GM23338 (cell line): Measurements from ENCODE around the gene TNS3.

Experiments used
- EZH2 ChIP-seq: fragments of 200-600 bp; sonication (generic); IDR thresholded peaks from one replicate; pipeline ENCODE4 v1.8.0; 2017; ENCODE audit warnings: antibody characterized with exemption, mild to moderate bottlenecking, low read depth; ENCODE audit not compliant: unreplicated experiment
- EZH2phosphoT487 ChIP-seq: fragments of 200-600 bp; sonication (generic); IDR thresholded peaks from one replicate; pipeline ENCODE4 v1.8.1; 2018; ENCODE audit warnings: antibody characterized with exemption; ENCODE audit not compliant: unreplicated experiment
- NANOG ChIP-seq: IDR thresholded peaks from 2 replicates; pipeline ENCODE4 v1.6.1; 2016; ENCODE audit warnings: antibody characterized with exemption, borderline replicate concordance
- POLR2AphosphoS5 ChIP-seq: IDR thresholded peaks from 2 replicates; pipeline ENCODE4 v1.6.1; 2016; ENCODE audit warnings: antibody characterized with exemption, low read depth
- ZNF114 ChIP-seq: fragments of 250-450 bp; sonication (Bioruptor Pico); IDR thresholded peaks from 2 replicates; pipeline ENCODE4 v1.5.0; 2020; ENCODE audit warnings: mild to moderate bottlenecking, moderate library complexity
- TF ChIP-seq, protein P1 (sequence below), 2 experiments: fragments of 200-600 bp in 1 of 2; sonication (generic) in 1 of 2; conservative IDR thresholded peaks; 2 replicates each; pipeline versions ENCODE4 v1.5.1 to v1.6.1; 2016 to 2017; ENCODE audit warnings: antibody characterized with exemption in 2 of 2, low read depth in 2 of 2, mild to moderate bottlenecking in 2 of 2, moderate library complexity in 1 of 2
- TF ChIP-seq, protein P2 (sequence below): IDR thresholded peaks from one replicate; pipeline ENCODE4 v1.6.1; 2018; ENCODE audit warnings: antibody characterized with exemption; ENCODE audit not compliant: unreplicated experiment
- TF ChIP-seq, protein P3 (sequence below): IDR thresholded peaks from 2 replicates; pipeline ENCODE4 v1.6.1; 2016; ENCODE audit warnings: antibody characterized with exemption

DNA sequence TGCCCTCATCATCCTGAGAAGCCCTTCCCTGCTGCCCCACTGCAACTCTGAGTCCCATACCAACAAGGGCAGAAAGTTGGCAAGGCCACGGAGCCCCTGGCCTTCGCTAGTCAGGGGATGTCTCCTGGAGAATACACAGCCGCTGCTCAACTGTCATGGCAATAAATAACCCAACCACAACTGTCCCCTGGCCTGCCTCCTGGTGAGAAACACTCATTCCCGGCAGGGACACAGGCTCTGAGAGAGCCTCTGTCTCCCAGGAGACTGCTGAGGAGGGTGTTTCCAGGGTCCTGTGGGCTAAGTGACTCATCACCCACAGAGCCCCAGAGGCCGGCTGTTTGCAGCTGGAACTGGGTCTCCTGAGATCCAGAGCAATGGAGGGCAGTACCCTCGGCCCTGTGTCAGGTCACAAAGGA lies 354.1 kb downstream of the TNS3 start:
- TF ChIP-seq, protein P1, sequence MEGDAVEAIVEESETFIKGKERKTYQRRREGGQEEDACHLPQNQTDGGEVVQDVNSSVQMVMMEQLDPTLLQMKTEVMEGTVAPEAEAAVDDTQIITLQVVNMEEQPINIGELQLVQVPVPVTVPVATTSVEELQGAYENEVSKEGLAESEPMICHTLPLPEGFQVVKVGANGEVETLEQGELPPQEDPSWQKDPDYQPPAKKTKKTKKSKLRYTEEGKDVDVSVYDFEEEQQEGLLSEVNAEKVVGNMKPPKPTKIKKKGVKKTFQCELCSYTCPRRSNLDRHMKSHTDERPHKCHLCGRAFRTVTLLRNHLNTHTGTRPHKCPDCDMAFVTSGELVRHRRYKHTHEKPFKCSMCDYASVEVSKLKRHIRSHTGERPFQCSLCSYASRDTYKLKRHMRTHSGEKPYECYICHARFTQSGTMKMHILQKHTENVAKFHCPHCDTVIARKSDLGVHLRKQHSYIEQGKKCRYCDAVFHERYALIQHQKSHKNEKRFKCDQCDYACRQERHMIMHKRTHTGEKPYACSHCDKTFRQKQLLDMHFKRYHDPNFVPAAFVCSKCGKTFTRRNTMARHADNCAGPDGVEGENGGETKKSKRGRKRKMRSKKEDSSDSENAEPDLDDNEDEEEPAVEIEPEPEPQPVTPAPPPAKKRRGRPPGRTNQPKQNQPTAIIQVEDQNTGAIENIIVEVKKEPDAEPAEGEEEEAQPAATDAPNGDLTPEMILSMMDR (conservative IDR thresholded peaks at IDR 0.05; ENCODE audit: low read depth in 2 of 2) = no peak
- TF ChIP-seq EZH2phosphoT487 (no peak), NANOG (no peak), EZH2 (no peak), POLR2AphosphoS5 (no peak), ZNF114 (CRISPR knock-in tag) (no peak)
- TF ChIP-seq, protein P2, sequence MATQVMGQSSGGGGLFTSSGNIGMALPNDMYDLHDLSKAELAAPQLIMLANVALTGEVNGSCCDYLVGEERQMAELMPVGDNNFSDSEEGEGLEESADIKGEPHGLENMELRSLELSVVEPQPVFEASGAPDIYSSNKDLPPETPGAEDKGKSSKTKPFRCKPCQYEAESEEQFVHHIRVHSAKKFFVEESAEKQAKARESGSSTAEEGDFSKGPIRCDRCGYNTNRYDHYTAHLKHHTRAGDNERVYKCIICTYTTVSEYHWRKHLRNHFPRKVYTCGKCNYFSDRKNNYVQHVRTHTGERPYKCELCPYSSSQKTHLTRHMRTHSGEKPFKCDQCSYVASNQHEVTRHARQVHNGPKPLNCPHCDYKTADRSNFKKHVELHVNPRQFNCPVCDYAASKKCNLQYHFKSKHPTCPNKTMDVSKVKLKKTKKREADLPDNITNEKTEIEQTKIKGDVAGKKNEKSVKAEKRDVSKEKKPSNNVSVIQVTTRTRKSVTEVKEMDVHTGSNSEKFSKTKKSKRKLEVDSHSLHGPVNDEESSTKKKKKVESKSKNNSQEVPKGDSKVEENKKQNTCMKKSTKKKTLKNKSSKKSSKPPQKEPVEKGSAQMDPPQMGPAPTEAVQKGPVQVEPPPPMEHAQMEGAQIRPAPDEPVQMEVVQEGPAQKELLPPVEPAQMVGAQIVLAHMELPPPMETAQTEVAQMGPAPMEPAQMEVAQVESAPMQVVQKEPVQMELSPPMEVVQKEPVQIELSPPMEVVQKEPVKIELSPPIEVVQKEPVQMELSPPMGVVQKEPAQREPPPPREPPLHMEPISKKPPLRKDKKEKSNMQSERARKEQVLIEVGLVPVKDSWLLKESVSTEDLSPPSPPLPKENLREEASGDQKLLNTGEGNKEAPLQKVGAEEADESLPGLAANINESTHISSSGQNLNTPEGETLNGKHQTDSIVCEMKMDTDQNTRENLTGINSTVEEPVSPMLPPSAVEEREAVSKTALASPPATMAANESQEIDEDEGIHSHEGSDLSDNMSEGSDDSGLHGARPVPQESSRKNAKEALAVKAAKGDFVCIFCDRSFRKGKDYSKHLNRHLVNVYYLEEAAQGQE = no peak
- TF ChIP-seq, protein P3, sequence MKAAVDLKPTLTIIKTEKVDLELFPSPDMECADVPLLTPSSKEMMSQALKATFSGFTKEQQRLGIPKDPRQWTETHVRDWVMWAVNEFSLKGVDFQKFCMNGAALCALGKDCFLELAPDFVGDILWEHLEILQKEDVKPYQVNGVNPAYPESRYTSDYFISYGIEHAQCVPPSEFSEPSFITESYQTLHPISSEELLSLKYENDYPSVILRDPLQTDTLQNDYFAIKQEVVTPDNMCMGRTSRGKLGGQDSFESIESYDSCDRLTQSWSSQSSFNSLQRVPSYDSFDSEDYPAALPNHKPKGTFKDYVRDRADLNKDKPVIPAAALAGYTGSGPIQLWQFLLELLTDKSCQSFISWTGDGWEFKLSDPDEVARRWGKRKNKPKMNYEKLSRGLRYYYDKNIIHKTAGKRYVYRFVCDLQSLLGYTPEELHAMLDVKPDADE = no peak
